HepG2 (cell line): ENCODE measurements around the gene GAPT. TPM values are rescaled to one million over a fixed set of nuclear protein-coding genes. Genes with fewer than 3 reads are reported as not detected.

Experiments
- ATAC-seq: fragments of 200-7000 bp; cut with Tn5 transposase; 3 replicates; pipeline ENCODE4 v1.9.1; 2020; ENCODE audit warnings: mild to moderate bottlenecking, moderate library complexity
- BruUV-seq: library from RNA; stranded (reverse); fragments of 400-500 nt; replicated peaks from 2 replicates; lab custom pipeline; 2021; lab: Mats Ljungman, UMichigan
- CTCF ChIA-PET: fragments of 300-600 bp; formaldehyde crosslinking; extraction: SDS; loops from one replicate; lab custom pipeline; 2021; ENCODE audit warnings: low total read pairs, inconsistent platforms, low intra/inter-chr PET ratio; lab: Yijun Ruan, JAX
- POLR2A ChIA-PET: fragments of 350-600 bp; sonication (Branson Sonifier 250); formaldehyde crosslinking; loops from one replicate; lab custom pipeline; 2020; ENCODE audit warnings: antibody characterized with exemption, inconsistent platforms; lab: Yijun Ruan, JAX
- DNase-seq: peaks from one replicate; pipeline ENCODE4 v3.0.0-alpha.2; 2015; ENCODE audit warnings: low spot score
- FAIRE-seq: peaks from 3 replicates; lab custom pipeline; 2011; peaks lifted over from hg19 to GRCh38; lab: Jason Lieb, UNC
- H2AFZ ChIP-seq: one replicate; pipeline ENCODE4 v1.6.1; 2011; ENCODE audit warnings: low read length, inconsistent platforms
- H3K27ac ChIP-seq: fragments of 300-600 bp; 3 replicates; pipeline ENCODE4 v1.8.0; 2011; ENCODE audit warnings: mixed run types, mild to moderate bottlenecking, mixed read lengths, low read length, inconsistent platforms; ENCODE audit not compliant: insufficient read depth; ENCODE audit errors: extremely low read length
- H3K27me3 ChIP-seq, 2 experiments: fragments of 200-600 bp in 1 of 2; 2 replicates in 1 of 2; 3 replicates in 1 of 2; pipeline versions ENCODE4 v1.6.0 to v1.8.0; 2011; ENCODE audit warnings: low read length in 2 of 2, mild to moderate bottlenecking in 2 of 2, moderate library complexity in 2 of 2, inconsistent platforms in 1 of 2; ENCODE audit not compliant: insufficient read depth in 2 of 2, control insufficient read depth in 1 of 2
- H3K36me3 ChIP-seq, 2 experiments: fragments of 200-600 bp in 1 of 2; replicated peaks in 1 of 2; 2 replicates in 1 of 2; 3 replicates in 1 of 2; pipeline versions ENCODE4 v1.5.1 to v1.8.0; 2011; ENCODE audit warnings: low read length in 2 of 2, inconsistent platforms in 1 of 2; ENCODE audit not compliant: insufficient read depth in 2 of 2, control insufficient read depth in 1 of 2
- H3K4me1 ChIP-seq: 2 replicates; pipeline ENCODE4 v1.5.1; 2012; ENCODE audit warnings: low read length, inconsistent platforms; ENCODE audit not compliant: insufficient read depth
- H3K4me2 ChIP-seq: 2 replicates; pipeline ENCODE4 v1.6.0; 2011; ENCODE audit warnings: low read depth, low read length, inconsistent platforms
- H3K4me3 ChIP-seq, 3 experiments: fragments of 200-600 bp in 1 of 3; sonication (generic), shearing (Covaris generic) in 1 of 3; replicated peaks in 1 of 3; 2 replicates each; pipeline ENCODE4 v1.5.1; 2011 to 2016; ENCODE audit warnings: low read length in 3 of 3, inconsistent platforms in 2 of 3, low read depth in 2 of 3, mild to moderate bottlenecking in 2 of 3, control low read depth in 1 of 3, mixed read lengths in 1 of 3; ENCODE audit not compliant: insufficient read depth in 1 of 3
- H3K79me2 ChIP-seq: one replicate; pipeline ENCODE4 v1.6.1; 2011; ENCODE audit warnings: low read length, inconsistent platforms; ENCODE audit not compliant: insufficient read depth
- H3K9ac ChIP-seq: 2 replicates; pipeline ENCODE4 v1.6.0; 2011; ENCODE audit warnings: mild to moderate bottlenecking, low read depth, low read length, inconsistent platforms; ENCODE audit not compliant: insufficient read depth
- H3K9me3 ChIP-seq: 2 replicates; pipeline ENCODE4 v1.5.1; 2012; ENCODE audit warnings: mild to moderate bottlenecking, low read length
- H4K20me1 ChIP-seq: 2 replicates; pipeline ENCODE4 v1.6.0; 2011; ENCODE audit warnings: inconsistent platforms, mild to moderate bottlenecking, low read length, moderate library complexity; ENCODE audit not compliant: insufficient read depth
- BHLHE40 ChIP-seq: IDR thresholded peaks from 2 replicates; pipeline ENCODE4 v1.6.1; 2011; ENCODE audit warnings: low read length, improper control_type of control experiment
- CBFB ChIP-seq: sonication (generic); formaldehyde crosslinking; IDR thresholded peaks from 2 replicates; pipeline ENCODE4 v1.4.0; 2020; ENCODE audit warnings: missing genetic modification reagents
- HMG20A ChIP-seq: IDR thresholded peaks from 2 replicates; pipeline ENCODE4 v1.6.1; 2016; ENCODE audit warnings: borderline replicate concordance
- ISX ChIP-seq: sonication (generic); formaldehyde crosslinking; conservative IDR thresholded peaks from 2 replicates; pipeline ENCODE4 v1.5.0; 2020; ENCODE audit warnings: missing genetic modification reagents
- MTA1 ChIP-seq: sonication (generic); formaldehyde crosslinking; IDR thresholded peaks from 2 replicates; pipeline ENCODE4 v1.4.0; 2020; ENCODE audit warnings: missing genetic modification reagents, mild to moderate bottlenecking, borderline replicate concordance
- MTF1 ChIP-seq: sonication (generic); formaldehyde crosslinking; IDR thresholded peaks from 2 replicates; pipeline ENCODE4 v1.5.0; 2020; ENCODE audit warnings: missing genetic modification reagents
- PHF20 ChIP-seq: sonication (generic); formaldehyde crosslinking; IDR thresholded peaks from 2 replicates; pipeline ENCODE4 v1.5.0; 2020; ENCODE audit warnings: mild to moderate bottlenecking, missing genetic modification reagents
- YY1 ChIP-seq: IDR thresholded peaks from 2 replicates; pipeline ENCODE4 v1.6.1; 2011; ENCODE audit warnings: low read length, low read depth, moderate library complexity, mild to moderate bottlenecking; ENCODE audit not compliant: insufficient read depth, insufficient replicate concordance
- ZNF644 ChIP-seq: IDR thresholded peaks from 2 replicates; pipeline ENCODE4 v1.6.1; 2016; ENCODE audit warnings: low read depth
- ZNF780A ChIP-seq: sonication (generic); formaldehyde crosslinking; IDR thresholded peaks from 2 replicates; pipeline ENCODE4 v1.8.0; 2022; ENCODE audit warnings: mild to moderate bottlenecking, missing genetic modification reagents, moderate library complexity
- ZNF839 ChIP-seq: sonication (generic); formaldehyde crosslinking; IDR thresholded peaks from 2 replicates; pipeline ENCODE4 v1.4.0; 2020; ENCODE audit warnings: missing genetic modification reagents, mild to moderate bottlenecking, borderline replicate concordance
- ZSCAN25 ChIP-seq: sonication (generic); formaldehyde crosslinking; IDR thresholded peaks from 2 replicates; pipeline ENCODE4 v1.8.0; 2022; ENCODE audit warnings: mild to moderate bottlenecking, missing genetic modification reagents
- WGBS: methylation state at CpG from one replicate; pipeline ENCODE4 v1.1.6; 2017; ENCODE audit warnings: low lambda C conversion rate; 5-methylcytosine and 5-hydroxymethylcytosine counted together
- in situ Hi-C: cut with HindIII; loops from 2 replicates; pipeline ENCODE4 v1.10.0; 2017; ENCODE audit warnings: low pct_unique_long_range_greater_than_20kb; ENCODE audit not compliant: extremely low pct_ligation_motif_present
- intact Hi-C: fragments of 100-400 bp; cut with micrococcal nuclease; formaldehyde crosslinking; loops from one replicate; pipeline ENCODE4 v1.10.0; 2022; ENCODE audit not compliant: unreplicated experiment
- polyA plus RNA-seq, 8 experiments: library from polyadenylated mRNA; depleted of rRNA in 3 of 8; stranded (reverse) in 7 of 8; unstranded in 1 of 8; fragments of >200 nt; fragmentation: Illumina TruSeq in 4 of 8; extraction: Trizol in 4 of 8; gene quantifications; 2 replicates each; pipeline versions ENCODE4 v1.2.1 to v1.2.3, GENCODE V29; 2011 to 2016; ENCODE audit warnings: low read depth in 4 of 8, missing spikeins in 1 of 8, mixed read lengths in 1 of 8; ENCODE audit not compliant: insufficient read depth in 1 of 8
- total RNA-seq, 5 experiments: library from RNA; depleted of rRNA; stranded (reverse); fragments of >200 nt; fragmentation: Illumina TruSeq; extraction: Trizol; gene quantifications; 2 replicates each; pipeline ENCODE4 v1.2.3, GENCODE V29; 2016; ENCODE audit warnings: low read depth in 1 of 5
- TF ChIP-seq, protein P1 (sequence below): sonication (generic); formaldehyde crosslinking; IDR thresholded peaks from 2 replicates; pipeline ENCODE4 v1.5.1; 2020; ENCODE audit warnings: mild to moderate bottlenecking, missing genetic modification reagents, moderate library complexity
- TF ChIP-seq, protein P2 (sequence below): sonication (generic); formaldehyde crosslinking; IDR thresholded peaks from 2 replicates; pipeline ENCODE4 v1.8.0; 2022; ENCODE audit warnings: missing genetic modification reagents, mild to moderate bottlenecking, moderate library complexity, borderline replicate concordance
- TF ChIP-seq, protein P3 (sequence below): sonication (generic); formaldehyde crosslinking; IDR thresholded peaks from 2 replicates; pipeline ENCODE4 v1.4.0; 2020; ENCODE audit warnings: missing genetic modification reagents, borderline replicate concordance

The GAPT gene
- total and polyA plus RNA-seq, 2 of the 13 experiments (the other 11 are each of a cell fraction or from before 2014, with no cell fraction given), result not detected

DNA sequence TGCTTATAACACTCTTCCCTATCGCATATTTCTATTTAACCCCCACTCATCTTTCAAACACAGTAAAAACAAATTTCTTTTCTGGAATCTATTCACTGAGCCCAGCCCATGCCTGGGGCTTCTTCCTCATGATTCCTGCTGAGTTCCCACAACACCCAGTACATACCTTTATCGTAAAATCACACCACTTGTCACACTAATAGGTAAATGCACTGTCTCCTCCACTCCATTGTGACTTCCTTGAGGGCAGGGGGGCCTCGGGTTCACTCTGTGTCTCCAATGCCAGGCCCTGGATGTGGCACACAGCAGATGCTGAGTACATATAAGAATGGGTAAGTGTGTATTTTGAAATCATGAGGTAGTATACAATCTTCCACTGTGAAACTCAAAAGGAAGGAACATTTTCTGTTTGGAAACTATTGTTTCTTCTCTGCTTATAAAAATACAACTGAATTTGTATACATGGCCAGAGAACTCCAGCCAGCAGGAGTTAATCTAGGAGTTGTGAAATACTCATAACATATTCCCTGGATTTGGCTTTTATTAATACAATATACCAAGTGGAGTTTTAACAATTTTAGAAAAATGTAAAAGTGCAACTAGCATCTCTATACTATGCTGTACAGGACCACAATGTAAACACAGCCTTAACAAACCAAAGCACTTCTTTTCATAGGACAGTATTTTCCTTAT lies 38.5 kb upstream of the GAPT start:
- peaks cover 3 to 11% of the 10 kb centered on the region in 2 experiments; a peak in 2 of 5 replicates for H3K36me3 ChIP-seq
- ATAC-seq (no peak), FAIRE-seq (no peak), DNase-seq (no peak)
- ChIA-PET CTCF (no interaction called here), POLR2A (no interaction called here)
- H3K79me2 ChIP-seq, result no peaks in the 10 kb centered on the region
- in situ Hi-C loops (loop anchor here (25.0 kb wide), 1 partner anchor 940 kb away; no protein-coding TSS in a partner anchor), intact Hi-C loops (no loop called here)
- no peaks in the 10 kb centered on the region for H4K20me1 ChIP-seq
- 87% methylated on average over 3 of the region's 3 CpGs for WGBS
- no peak overlapping the region for H2AFZ ChIP-seq
- no TSS peak for BruUV-seq
- H3K27ac ChIP-seq, result no peak overlapping the region
- no peak overlapping the region for H3K9ac ChIP-seq
- no peak overlapping the region for H3K4me2 ChIP-seq
- no peaks in the 10 kb centered on the region for H3K27me3 ChIP-seq
- no peaks in the 10 kb centered on the region for H3K9me3 ChIP-seq
- peaks cover 17% of the 10 kb centered on the region; the same call in 1 of the 2 replicates for H3K4me1 ChIP-seq
- no peak overlapping the region for H3K4me3 ChIP-seq
- TF ChIP-seq HMG20A (CRISPR knock-in tag) (no peak), ZNF780A (CRISPR knock-in tag) (no peak), BHLHE40 (no peak), MTA1 (CRISPR knock-in tag) (no peak), MTF1 (CRISPR knock-in tag) (no peak), CBFB (no peak), YY1 (no peak), ZNF644 (CRISPR knock-in tag) (no peak), PHF20 (CRISPR knock-in tag) (no peak), ISX (CRISPR knock-in tag) (no peak), ZSCAN25 (CRISPR knock-in tag) (no peak), ZNF839 (no peak)
- TF ChIP-seq, protein P1, sequence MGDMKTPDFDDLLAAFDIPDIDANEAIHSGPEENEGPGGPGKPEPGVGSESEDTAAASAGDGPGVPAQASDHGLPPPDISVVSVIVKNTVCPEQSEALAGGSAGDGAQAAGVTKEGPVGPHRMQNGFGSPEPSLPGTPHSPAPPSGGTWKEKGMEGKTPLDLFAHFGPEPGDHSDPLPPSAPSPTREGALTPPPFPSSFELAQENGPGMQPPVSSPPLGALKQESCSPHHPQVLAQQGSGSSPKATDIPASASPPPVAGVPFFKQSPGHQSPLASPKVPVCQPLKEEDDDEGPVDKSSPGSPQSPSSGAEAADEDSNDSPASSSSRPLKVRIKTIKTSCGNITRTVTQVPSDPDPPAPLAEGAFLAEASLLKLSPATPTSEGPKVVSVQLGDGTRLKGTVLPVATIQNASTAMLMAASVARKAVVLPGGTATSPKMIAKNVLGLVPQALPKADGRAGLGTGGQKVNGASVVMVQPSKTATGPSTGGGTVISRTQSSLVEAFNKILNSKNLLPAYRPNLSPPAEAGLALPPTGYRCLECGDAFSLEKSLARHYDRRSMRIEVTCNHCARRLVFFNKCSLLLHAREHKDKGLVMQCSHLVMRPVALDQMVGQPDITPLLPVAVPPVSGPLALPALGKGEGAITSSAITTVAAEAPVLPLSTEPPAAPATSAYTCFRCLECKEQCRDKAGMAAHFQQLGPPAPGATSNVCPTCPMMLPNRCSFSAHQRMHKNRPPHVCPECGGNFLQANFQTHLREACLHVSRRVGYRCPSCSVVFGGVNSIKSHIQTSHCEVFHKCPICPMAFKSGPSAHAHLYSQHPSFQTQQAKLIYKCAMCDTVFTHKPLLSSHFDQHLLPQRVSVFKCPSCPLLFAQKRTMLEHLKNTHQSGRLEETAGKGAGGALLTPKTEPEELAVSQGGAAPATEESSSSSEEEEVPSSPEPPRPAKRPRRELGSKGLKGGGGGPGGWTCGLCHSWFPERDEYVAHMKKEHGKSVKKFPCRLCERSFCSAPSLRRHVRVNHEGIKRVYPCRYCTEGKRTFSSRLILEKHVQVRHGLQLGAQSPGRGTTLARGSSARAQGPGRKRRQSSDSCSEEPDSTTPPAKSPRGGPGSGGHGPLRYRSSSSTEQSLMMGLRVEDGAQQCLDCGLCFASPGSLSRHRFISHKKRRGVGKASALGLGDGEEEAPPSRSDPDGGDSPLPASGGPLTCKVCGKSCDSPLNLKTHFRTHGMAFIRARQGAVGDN (CRISPR knock-in tag), result no peak
- TF ChIP-seq, protein P2, sequence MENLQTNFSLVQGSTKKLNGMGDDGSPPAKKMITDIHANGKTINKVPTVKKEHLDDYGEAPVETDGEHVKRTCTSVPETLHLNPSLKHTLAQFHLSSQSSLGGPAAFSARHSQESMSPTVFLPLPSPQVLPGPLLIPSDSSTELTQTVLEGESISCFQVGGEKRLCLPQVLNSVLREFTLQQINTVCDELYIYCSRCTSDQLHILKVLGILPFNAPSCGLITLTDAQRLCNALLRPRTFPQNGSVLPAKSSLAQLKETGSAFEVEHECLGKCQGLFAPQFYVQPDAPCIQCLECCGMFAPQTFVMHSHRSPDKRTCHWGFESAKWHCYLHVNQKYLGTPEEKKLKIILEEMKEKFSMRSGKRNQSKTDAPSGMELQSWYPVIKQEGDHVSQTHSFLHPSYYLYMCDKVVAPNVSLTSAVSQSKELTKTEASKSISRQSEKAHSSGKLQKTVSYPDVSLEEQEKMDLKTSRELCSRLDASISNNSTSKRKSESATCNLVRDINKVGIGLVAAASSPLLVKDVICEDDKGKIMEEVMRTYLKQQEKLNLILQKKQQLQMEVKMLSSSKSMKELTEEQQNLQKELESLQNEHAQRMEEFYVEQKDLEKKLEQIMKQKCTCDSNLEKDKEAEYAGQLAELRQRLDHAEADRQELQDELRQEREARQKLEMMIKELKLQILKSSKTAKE (CRISPR knock-in tag), result no peak
- TF ChIP-seq, protein P3, sequence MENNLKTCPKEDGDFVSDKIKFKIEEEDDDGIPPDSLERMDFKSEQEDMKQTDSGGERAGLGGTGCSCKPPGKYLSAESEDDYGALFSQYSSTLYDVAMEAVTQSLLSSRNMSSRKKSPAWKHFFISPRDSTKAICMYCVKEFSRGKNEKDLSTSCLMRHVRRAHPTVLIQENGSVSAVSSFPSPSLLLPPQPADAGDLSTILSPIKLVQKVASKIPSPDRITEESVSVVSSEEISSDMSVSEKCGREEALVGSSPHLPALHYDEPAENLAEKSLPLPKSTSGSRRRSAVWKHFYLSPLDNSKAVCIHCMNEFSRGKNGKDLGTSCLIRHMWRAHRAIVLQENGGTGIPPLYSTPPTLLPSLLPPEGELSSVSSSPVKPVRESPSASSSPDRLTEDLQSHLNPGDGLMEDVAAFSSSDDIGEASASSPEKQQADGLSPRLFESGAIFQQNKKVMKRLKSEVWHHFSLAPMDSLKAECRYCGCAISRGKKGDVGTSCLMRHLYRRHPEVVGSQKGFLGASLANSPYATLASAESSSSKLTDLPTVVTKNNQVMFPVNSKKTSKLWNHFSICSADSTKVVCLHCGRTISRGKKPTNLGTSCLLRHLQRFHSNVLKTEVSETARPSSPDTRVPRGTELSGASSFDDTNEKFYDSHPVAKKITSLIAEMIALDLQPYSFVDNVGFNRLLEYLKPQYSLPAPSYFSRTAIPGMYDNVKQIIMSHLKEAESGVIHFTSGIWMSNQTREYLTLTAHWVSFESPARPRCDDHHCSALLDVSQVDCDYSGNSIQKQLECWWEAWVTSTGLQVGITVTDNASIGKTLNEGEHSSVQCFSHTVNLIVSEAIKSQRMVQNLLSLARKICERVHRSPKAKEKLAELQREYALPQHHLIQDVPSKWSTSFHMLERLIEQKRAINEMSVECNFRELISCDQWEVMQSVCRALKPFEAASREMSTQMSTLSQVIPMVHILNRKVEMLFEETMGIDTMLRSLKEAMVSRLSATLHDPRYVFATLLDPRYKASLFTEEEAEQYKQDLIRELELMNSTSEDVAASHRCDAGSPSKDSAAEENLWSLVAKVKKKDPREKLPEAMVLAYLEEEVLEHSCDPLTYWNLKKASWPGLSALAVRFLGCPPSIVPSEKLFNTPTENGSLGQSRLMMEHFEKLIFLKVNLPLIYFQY (CRISPR knock-in tag), result no peak
